IMR-90 (cell line): ENCODE results near the gene ZNF580. TPM values are rescaled to one million over a fixed set of nuclear protein-coding genes. Genes with fewer than 3 reads are reported as not detected.

Source experiments
- ATAC-seq: fragments of 200-7000 bp; cut with Tn5 transposase; 2 replicates; pipeline ENCODE4 v1.9.1; 2020; ENCODE audit warnings: low read depth, mild to moderate bottlenecking, moderate library complexity
- BruUV-seq: library from RNA; stranded (reverse); fragments of 400-500 nt; replicated peaks from 2 replicates; lab custom pipeline; 2021; lab: Mats Ljungman, UMichigan
- CTCF ChIA-PET: fragments of 300-600 bp; formaldehyde crosslinking; extraction: SDS; loops from one replicate; lab custom pipeline; 2021; ENCODE audit warnings: antibody characterized with exemption; lab: Yijun Ruan, JAX
- POLR2A ChIA-PET: fragments of 300-600 bp; sonication (Branson Sonifier 250); formaldehyde crosslinking; loops from one replicate; lab custom pipeline; 2022; ENCODE audit warnings: antibody characterized with exemption; ENCODE audit not compliant: unreplicated experiment; lab: Charles Lee
- DNase-seq: peaks from one replicate; pipeline ENCODE4 v3.0.0; 2013
- H2AFZ ChIP-seq: replicated peaks from 2 replicates; pipeline ENCODE3; 2013; ENCODE audit warnings: low read length, mild to moderate bottlenecking; ENCODE audit not compliant: poor library complexity
- H2AK5ac ChIP-seq: 2 replicates; pipeline ENCODE4 v1.6.1; 2013; ENCODE audit warnings: low read depth, low read length, inconsistent platforms
- H2AK9ac ChIP-seq: replicated peaks from 2 replicates; pipeline ENCODE3; 2013; ENCODE audit warnings: mild to moderate bottlenecking, low read depth, low read length, moderate library complexity; ENCODE audit not compliant: poor library complexity
- H2BK120ac ChIP-seq: 2 replicates; pipeline ENCODE4 v1.6.1; 2013; ENCODE audit warnings: low read depth, low read length, inconsistent platforms
- H2BK15ac ChIP-seq: 3 replicates; pipeline ENCODE4 v1.6.1; 2013; ENCODE audit warnings: low read depth, low read length, inconsistent platforms
- H2BK20ac ChIP-seq: 2 replicates; pipeline ENCODE4 v1.6.1; 2013; ENCODE audit warnings: low read depth, mild to moderate bottlenecking, inconsistent platforms, low read length, moderate library complexity
- H2BK5ac ChIP-seq: 2 replicates; pipeline ENCODE4 v1.6.1; 2013; ENCODE audit warnings: mild to moderate bottlenecking, low read depth, low read length, inconsistent platforms; ENCODE audit not compliant: poor library complexity, severe bottlenecking
- H3K14ac ChIP-seq: replicated peaks from 2 replicates; pipeline ENCODE4 v1.6.1; 2013; ENCODE audit warnings: low read depth, low read length, inconsistent platforms
- H3K18ac ChIP-seq: 2 replicates; pipeline ENCODE4 v1.6.1; 2013; ENCODE audit warnings: low read depth, low read length, control low read depth
- H3K23ac ChIP-seq: 2 replicates; pipeline ENCODE4 v1.6.1; 2013; ENCODE audit warnings: low read depth, low read length, inconsistent platforms
- H3K27ac ChIP-seq: 2 replicates; pipeline ENCODE4 v1.5.1; 2013; ENCODE audit warnings: mild to moderate bottlenecking, control low read depth, low read length; ENCODE audit not compliant: insufficient read depth
- H3K27me3 ChIP-seq: 2 replicates; pipeline ENCODE4 v1.6.1; 2013; ENCODE audit warnings: low read length; ENCODE audit not compliant: control insufficient read depth, insufficient read depth
- H3K36me3 ChIP-seq: 2 replicates; pipeline ENCODE4 v1.6.1; 2013; ENCODE audit warnings: low read length, mixed read lengths; ENCODE audit not compliant: control insufficient read depth, insufficient read depth
- H3K4ac ChIP-seq: 2 replicates; pipeline ENCODE4 v1.6.1; 2013; ENCODE audit warnings: low read depth, low read length, inconsistent platforms
- H3K4me1 ChIP-seq: 2 replicates; pipeline ENCODE4 v1.6.1; 2013; ENCODE audit warnings: low read length, mixed read lengths; ENCODE audit not compliant: control insufficient read depth, insufficient read depth
- H3K4me2 ChIP-seq: 2 replicates; pipeline ENCODE4 v1.6.1; 2013; ENCODE audit warnings: low read depth, mild to moderate bottlenecking, control low read depth, low read length, moderate library complexity
- H3K4me3 ChIP-seq: 2 replicates; pipeline ENCODE4 v1.5.1; 2013; ENCODE audit warnings: low read depth, mild to moderate bottlenecking, control low read depth, low read length, moderate library complexity; ENCODE audit not compliant: insufficient read depth
- H3K56ac ChIP-seq: 2 replicates; pipeline ENCODE4 v1.6.1; 2013; ENCODE audit warnings: low read length, inconsistent platforms; ENCODE audit not compliant: insufficient read depth; ENCODE audit errors: extremely low read depth
- H3K79me1 ChIP-seq, 2 experiments: 2 replicates each; pipeline ENCODE4 v1.6.1; 2013; ENCODE audit warnings: low read length in 2 of 2, inconsistent platforms in 1 of 2, low read depth in 1 of 2
- H3K9ac ChIP-seq: 2 replicates; pipeline ENCODE4 v1.6.1; 2013; ENCODE audit warnings: low read depth, low read length, control low read depth
- H3K9me1 ChIP-seq: 2 replicates; pipeline ENCODE4 v1.6.1; 2013; ENCODE audit warnings: low read length, inconsistent platforms; ENCODE audit not compliant: insufficient read depth
- H3K9me3 ChIP-seq: 2 replicates; pipeline ENCODE4 v1.6.1; 2013; ENCODE audit warnings: low read length; ENCODE audit not compliant: control insufficient read depth, insufficient read depth
- H4K20me1 ChIP-seq: 2 replicates; pipeline ENCODE4 v1.6.1; 2013; ENCODE audit warnings: low read length, inconsistent platforms; ENCODE audit not compliant: insufficient read depth
- H4K5ac ChIP-seq: 2 replicates; pipeline ENCODE4 v1.6.1; 2013; ENCODE audit warnings: mild to moderate bottlenecking, low read depth, low read length, control low read depth
- H4K8ac ChIP-seq, 2 experiments: 2 replicates each; pipeline ENCODE4 v1.6.1; 2013; ENCODE audit warnings: low read depth in 2 of 2, low read length in 2 of 2, control low read depth in 1 of 2, inconsistent platforms in 1 of 2
- H4K91ac ChIP-seq: 2 replicates; pipeline ENCODE4 v1.6.1; 2013; ENCODE audit warnings: low read depth, low read length, inconsistent platforms; ENCODE audit not compliant: insufficient read depth
- BHLHE40 ChIP-seq: fragments of 150-350 bp; IDR thresholded peaks from 2 replicates; pipeline ENCODE4 v1.6.1; 2016; ENCODE audit warnings: mild to moderate bottlenecking, low read depth, low read length
- ELK1 ChIP-seq: fragments of 150-350 bp; IDR thresholded peaks from 2 replicates; pipeline ENCODE4 v1.6.1; 2016; ENCODE audit warnings: low read depth, mild to moderate bottlenecking, low read length, moderate library complexity, borderline replicate concordance
- MXI1 ChIP-seq: IDR thresholded peaks from 2 replicates; pipeline ENCODE4 v1.6.1; 2012; ENCODE audit warnings: low read depth, mild to moderate bottlenecking, low read length, moderate library complexity, borderline replicate concordance
- POLR2A ChIP-seq: IDR thresholded peaks from 2 replicates; pipeline ENCODE4 v1.6.1; 2012; ENCODE audit warnings: mild to moderate bottlenecking, low read depth, low read length
- RCOR1 ChIP-seq: IDR thresholded peaks from 2 replicates; pipeline ENCODE4 v1.6.1; 2012; ENCODE audit warnings: mild to moderate bottlenecking, low read length, improper control_type of control experiment; ENCODE audit not compliant: insufficient replicate concordance
- RFX5 ChIP-seq: IDR thresholded peaks from 2 replicates; pipeline ENCODE4 v1.8.0; 2012; ENCODE audit warnings: low read depth, mild to moderate bottlenecking, low read length, moderate library complexity
- SMC3 ChIP-seq: fragments of 150-350 bp; IDR thresholded peaks from 2 replicates; pipeline ENCODE4 v1.6.1; 2016; ENCODE audit warnings: low read depth, mild to moderate bottlenecking, antibody characterized with exemption, low read length, moderate library complexity
- WGBS, 2 experiments: methylation state at CpG; one replicate each; pipeline versions ENCODE4 v1.1.5 to v1.1.7; 2013; ENCODE audit warnings: missing lambda C conversion rate in 2 of 2; ENCODE audit not compliant: insufficient read length in 1 of 2; ENCODE audit errors: extremely low coverage in 2 of 2; 5-methylcytosine and 5-hydroxymethylcytosine counted together
- dilution Hi-C: fragments of 300-500 bp; cut with HindIII; formaldehyde crosslinking; loops from one replicate; pipeline ENCODE4 v1.14.3; 2018; ENCODE audit warnings: low sequenced_read_pairs; ENCODE audit not compliant: unreplicated experiment
- in situ Hi-C: fragments of 300-500 bp; cut with MboI; formaldehyde crosslinking; loops from 3 replicates; pipeline ENCODE4 v1.14.3; 2019; ENCODE audit warnings: low sequenced_read_pairs, inconsistent platforms, mixed read lengths
- intact Hi-C: fragments of 100-400 bp; cut with micrococcal nuclease; formaldehyde crosslinking; loops from 2 replicates; pipeline ENCODE4 v1.10.0; 2022
- polyA plus RNA-seq, 3 experiments: library from polyadenylated mRNA; depleted of rRNA; stranded (reverse); fragments of >200 nt; gene quantifications; 2 replicates each; pipeline ENCODE4 v1.2.3, GENCODE V29; 2012; ENCODE audit warnings: low replicate concordance in 1 of 3
- total RNA-seq: library from RNA; depleted of rRNA; stranded (reverse); fragments of >200 nt; gene quantifications from 2 replicates; pipeline ENCODE4 v1.2.3, GENCODE V29; 2012
- TF ChIP-seq, protein P1 (sequence below): conservative IDR thresholded peaks from 2 replicates; pipeline ENCODE4 v1.5.1; 2012; ENCODE audit warnings: mild to moderate bottlenecking, low read depth, low read length, improper control_type of control experiment

Gene ZNF580
- total and polyA plus RNA-seq, 2 of the 4 experiments (the other 2 are of a cell fraction): 1.4 to 36.9 TPM

- DNase-seq (no peak), ATAC-seq (no peak)
- Histone ChIP-seq H3K9me3 (no peaks in the 10 kb centered on the region), H3K9me1 (peaks cover 13% of the 10 kb centered on the region; the same call in 1 of the 2 replicates), H3K18ac (no peak overlapping the region), H2BK5ac (no peak overlapping the region), H2BK20ac (no peak overlapping the region), H4K20me1 (peaks cover 8% of the 10 kb centered on the region; the same call in 1 of the 2 replicates), H3K9ac (no peak overlapping the region), H3K4me2 (no peak overlapping the region; the same call in 1 of the 2 replicates), H2BK15ac (no peak overlapping the region), H2AK5ac (no peak overlapping the region), H4K5ac (no peak overlapping the region), H3K4ac (no peak overlapping the region), H2AK9ac (no peak overlapping the region), H4K8ac (no peak overlapping the region), H2AFZ (no peak overlapping the region), H4K91ac (no peak overlapping the region), H3K36me3 (peaks cover 13% of the 10 kb centered on the region; the same call in 1 of the 2 replicates), H3K56ac (no peak overlapping the region), H3K79me1 (peaks cover 9 to 37% of the 10 kb centered on the region in 2 experiments), H3K27me3 (no peaks in the 10 kb centered on the region), H3K4me3 (no peak overlapping the region), H3K14ac (no peak overlapping the region), H2BK120ac (no peak overlapping the region), H3K27ac (no peak overlapping the region), H3K23ac (no peak overlapping the region), H3K4me1 (peaks cover 11% of the 10 kb centered on the region)
- intact Hi-C loops (no loop called here), dilution Hi-C loops (no loop called here), in situ Hi-C loops (no loop called here)
- ChIA-PET CTCF (interaction anchor here (2.0 kb wide), 1 partner anchor 17 kb away, joined by 6 read pairs; no protein-coding TSS in a partner anchor), POLR2A (no interaction called here)
- WGBS, 2 experiments: 66% methylated on average over 5 of the region's 7 CpGs; no CpG with 5 or more reads in 1 of the 2 experiments
- no TSS peak for BruUV-seq
- TF ChIP-seq, protein P1, sequence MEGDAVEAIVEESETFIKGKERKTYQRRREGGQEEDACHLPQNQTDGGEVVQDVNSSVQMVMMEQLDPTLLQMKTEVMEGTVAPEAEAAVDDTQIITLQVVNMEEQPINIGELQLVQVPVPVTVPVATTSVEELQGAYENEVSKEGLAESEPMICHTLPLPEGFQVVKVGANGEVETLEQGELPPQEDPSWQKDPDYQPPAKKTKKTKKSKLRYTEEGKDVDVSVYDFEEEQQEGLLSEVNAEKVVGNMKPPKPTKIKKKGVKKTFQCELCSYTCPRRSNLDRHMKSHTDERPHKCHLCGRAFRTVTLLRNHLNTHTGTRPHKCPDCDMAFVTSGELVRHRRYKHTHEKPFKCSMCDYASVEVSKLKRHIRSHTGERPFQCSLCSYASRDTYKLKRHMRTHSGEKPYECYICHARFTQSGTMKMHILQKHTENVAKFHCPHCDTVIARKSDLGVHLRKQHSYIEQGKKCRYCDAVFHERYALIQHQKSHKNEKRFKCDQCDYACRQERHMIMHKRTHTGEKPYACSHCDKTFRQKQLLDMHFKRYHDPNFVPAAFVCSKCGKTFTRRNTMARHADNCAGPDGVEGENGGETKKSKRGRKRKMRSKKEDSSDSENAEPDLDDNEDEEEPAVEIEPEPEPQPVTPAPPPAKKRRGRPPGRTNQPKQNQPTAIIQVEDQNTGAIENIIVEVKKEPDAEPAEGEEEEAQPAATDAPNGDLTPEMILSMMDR: no peak
- TF ChIP-seq RCOR1: no peak
- no peak for TF ChIP-seq POLR2A
- TF ChIP-seq SMC3: no peak
- no peak for TF ChIP-seq BHLHE40
- TF ChIP-seq RFX5: no peak
- TF ChIP-seq MXI1: no peak
- TF ChIP-seq ELK1: no peak
Observed at GRCh38 chr19:55623561-55623960, 17.2 kb upstream of the ZNF580 start.
